H1 (cell line): Measurements from ENCODE around the gene MARK1. TPM values are rescaled to one million over a fixed set of nuclear protein-coding genes. Genes with fewer than 3 reads are reported as not detected.

ENCODE experiments used
- CTCF ChIA-PET: fragments of 300-600 bp; sonication (Branson Sonifier 250); formaldehyde crosslinking; loops from one replicate; lab custom pipeline; 2021; ENCODE audit not compliant: partially characterized antibody; lab: Charles Lee
- POLR2A ChIA-PET: fragments of 300-600 bp; sonication (Branson Sonifier 250); formaldehyde crosslinking; loops from one replicate; lab custom pipeline; 2021; ENCODE audit warnings: inconsistent platforms; ENCODE audit not compliant: partially characterized antibody; lab: Charles Lee
- DNase-seq, 2 experiments: peaks; one replicate each; pipeline versions ENCODE4 v3.0.0 to v3.0.0-alpha.2; 2010 to 2022; ENCODE audit warnings: low spot score in 2 of 2, low read depth in 1 of 2, mixed read lengths in 1 of 2
- FAIRE-seq: peaks from 2 replicates; lab custom pipeline; 2011; peaks lifted over from hg19 to GRCh38; lab: Jason Lieb, UNC
- H2AFZ ChIP-seq: 2 replicates; pipeline ENCODE4 v1.8.1; 2012; ENCODE audit warnings: low read length, inconsistent platforms
- H2AK5ac ChIP-seq: 2 replicates; pipeline ENCODE4 v1.6.1; 2013; ENCODE audit warnings: low read depth, low read length
- H2BK120ac ChIP-seq: replicated peaks from 2 replicates; pipeline ENCODE3; 2013; ENCODE audit warnings: low read depth, low read length, inconsistent platforms
- H2BK12ac ChIP-seq: 2 replicates; pipeline ENCODE4 v1.6.1; 2013; ENCODE audit warnings: low read depth, low read length
- H2BK15ac ChIP-seq: 2 replicates; pipeline ENCODE4 v1.6.1; 2013; ENCODE audit warnings: low read length
- H2BK20ac ChIP-seq: 2 replicates; pipeline ENCODE4 v1.6.1; 2013; ENCODE audit warnings: low read length
- H2BK5ac ChIP-seq: 2 replicates; pipeline ENCODE4 v1.6.1; 2013; ENCODE audit warnings: low read depth, low read length
- H3K14ac ChIP-seq: 2 replicates; pipeline ENCODE4 v1.6.1; 2013; ENCODE audit warnings: inconsistent platforms; ENCODE audit not compliant: insufficient read length
- H3K18ac ChIP-seq: 2 replicates; pipeline ENCODE4 v1.6.1; 2013; ENCODE audit warnings: low read length; ENCODE audit errors: extremely low read depth
- H3K23ac ChIP-seq: 2 replicates; pipeline ENCODE4 v1.6.1; 2013; ENCODE audit warnings: inconsistent platforms; ENCODE audit not compliant: insufficient read length
- H3K23me2 ChIP-seq: 2 replicates; pipeline ENCODE4 v1.6.1; 2013; ENCODE audit warnings: low read depth, low read length
- H3K27ac ChIP-seq: 2 replicates; pipeline ENCODE4 v1.6.1; 2011; ENCODE audit warnings: low read depth, low read length, inconsistent platforms
- H3K27me3 ChIP-seq, 4 experiments: replicated peaks in 1 of 4; 1 replicate in 1 of 4; 2 replicates in 3 of 4; pipeline versions ENCODE4 v1.6.1 to v1.8.1; 2011 to 2013; ENCODE audit warnings: low read length in 3 of 4, mild to moderate bottlenecking in 3 of 4, inconsistent platforms in 2 of 4, mixed read lengths in 2 of 4, moderate library complexity in 1 of 4; ENCODE audit not compliant: control insufficient read depth in 3 of 4, insufficient read depth in 3 of 4; ENCODE audit errors: extremely low read depth in 1 of 4
- H3K36me3 ChIP-seq, 4 experiments: 2 replicates each; pipeline versions ENCODE4 v1.6.1 to v1.8.1; 2011 to 2013; ENCODE audit warnings: mild to moderate bottlenecking in 4 of 4, low read length in 3 of 4, moderate library complexity in 2 of 4, control low read depth in 1 of 4, inconsistent platforms in 1 of 4; ENCODE audit not compliant: insufficient read depth in 4 of 4, control insufficient read depth in 2 of 4
- H3K4ac ChIP-seq: replicated peaks from 2 replicates; pipeline ENCODE3; 2013; ENCODE audit warnings: low read length, low read depth, mixed read lengths, inconsistent platforms; ENCODE audit not compliant: insufficient read length
- H3K4me1 ChIP-seq, 4 experiments: replicated peaks in 1 of 4; 1 replicate in 1 of 4; 2 replicates in 3 of 4; pipeline versions ENCODE4 v1.6.1 to v1.8.1; 2011 to 2013; ENCODE audit warnings: low read length in 3 of 4, inconsistent platforms in 2 of 4, mixed read lengths in 1 of 4; ENCODE audit not compliant: insufficient read depth in 4 of 4, control insufficient read depth in 3 of 4
- H3K4me2 ChIP-seq, 2 experiments: 2 replicates each; pipeline versions ENCODE4 v1.6.1 to v1.8.1; 2011 to 2013; ENCODE audit warnings: low read depth in 2 of 2, low read length in 2 of 2, control low read depth in 1 of 2, inconsistent platforms in 1 of 2, mild to moderate bottlenecking in 1 of 2; ENCODE audit not compliant: insufficient read depth in 1 of 2
- H3K4me3 ChIP-seq, 4 experiments: fragments of 200-600, 300-600 bp in 1 of 4; sonication (generic), shearing (Covaris generic), sonication (Bioruptor Twin) in 1 of 4; 2 replicates each; pipeline versions ENCODE4 v1.5.1 to v1.8.1; 2011 to 2016; ENCODE audit warnings: low read length in 4 of 4, low read depth in 3 of 4, control low read depth in 2 of 4, inconsistent platforms in 2 of 4, mild to moderate bottlenecking in 2 of 4, mixed read lengths in 1 of 4, moderate library complexity in 1 of 4; ENCODE audit not compliant: insufficient read depth in 2 of 4; ENCODE audit errors: extremely low read depth in 1 of 4
- H3K56ac ChIP-seq: replicated peaks from 2 replicates; pipeline ENCODE3; 2013; ENCODE audit warnings: low read depth, mild to moderate bottlenecking, mixed read lengths, low read length, inconsistent platforms; ENCODE audit not compliant: insufficient read length
- H3K79me1 ChIP-seq: 2 replicates; pipeline ENCODE4 v1.6.1; 2013; ENCODE audit warnings: low read depth, low read length, control low read depth
- H3K79me2 ChIP-seq, 2 experiments: 2 replicates each; pipeline versions ENCODE4 v1.6.1 to v1.8.1; 2012 to 2013; ENCODE audit warnings: low read length in 2 of 2, mild to moderate bottlenecking in 2 of 2, inconsistent platforms in 1 of 2; ENCODE audit not compliant: insufficient read depth in 2 of 2, control insufficient read depth in 1 of 2
- H3K9ac ChIP-seq, 4 experiments: replicated peaks in 1 of 4; 1 replicate in 1 of 4; 2 replicates in 3 of 4; pipeline versions ENCODE4 v1.6.1 to v1.8.1; 2011 to 2013; ENCODE audit warnings: low read depth in 3 of 4, low read length in 3 of 4, control low read depth in 2 of 4, mild to moderate bottlenecking in 2 of 4, moderate library complexity in 2 of 4, inconsistent platforms in 1 of 4; ENCODE audit errors: extremely low read depth in 1 of 4
- H3K9me3 ChIP-seq, 2 experiments: 2 replicates each; pipeline versions ENCODE4 v1.6.1 to v1.8.1; 2012 to 2013; ENCODE audit warnings: mild to moderate bottlenecking in 2 of 2, moderate library complexity in 2 of 2, control low read depth in 1 of 2, inconsistent platforms in 1 of 2, low read depth in 1 of 2, low read length in 1 of 2, mixed read lengths in 1 of 2; ENCODE audit not compliant: insufficient read depth in 2 of 2
- H4K20me1 ChIP-seq, 2 experiments: replicated peaks in 1 of 2; 2 replicates each; pipeline versions ENCODE3 to v1.8.1; 2011 to 2013; ENCODE audit warnings: inconsistent platforms in 2 of 2, low read length in 2 of 2, mild to moderate bottlenecking in 1 of 2; ENCODE audit not compliant: insufficient read depth in 2 of 2, control insufficient read depth in 1 of 2
- H4K5ac ChIP-seq: 2 replicates; pipeline ENCODE4 v1.6.1; 2013; ENCODE audit warnings: low read length, low read depth, mixed read lengths, inconsistent platforms; ENCODE audit not compliant: insufficient read length
- H4K8ac ChIP-seq: 2 replicates; pipeline ENCODE4 v1.8.0; 2013; ENCODE audit warnings: mild to moderate bottlenecking, moderate library complexity, low read length, inconsistent platforms; ENCODE audit not compliant: insufficient read depth; ENCODE audit errors: extremely low read depth
- H4K91ac ChIP-seq: replicated peaks from 2 replicates; pipeline ENCODE3; 2013; ENCODE audit warnings: low read length, mixed read lengths, inconsistent platforms; ENCODE audit not compliant: insufficient read length
- BRCA1 ChIP-seq: IDR thresholded peaks from 2 replicates; pipeline ENCODE4 v1.6.1; 2012; ENCODE audit warnings: low read depth, low read length, improper control_type of control experiment
- CBX5 ChIP-seq: fragments of 300-800, 300-1000 bp; sonication (generic); IDR thresholded peaks from 2 replicates; pipeline ENCODE4 v1.7.1; 2016; ENCODE audit warnings: antibody characterized with exemption, low read length, low read depth
- EGR1 ChIP-seq: IDR thresholded peaks from 2 replicates; pipeline ENCODE4 v1.6.1; 2011; ENCODE audit warnings: low read depth, low read length, borderline replicate concordance
- HDAC2 ChIP-seq, 2 experiments: fragments of 300-600 bp in 1 of 2; sonication (generic) in 1 of 2; IDR thresholded peaks; 2 replicates each; pipeline ENCODE4 v1.6.1; 2011 to 2012; ENCODE audit warnings: low read depth in 2 of 2, low read length in 2 of 2, mild to moderate bottlenecking in 2 of 2, moderate library complexity in 2 of 2, borderline replicate concordance in 1 of 2, inconsistent platforms in 1 of 2
- KDM1A ChIP-seq: fragments of 200-600, 300-600 bp; sonication (generic); IDR thresholded peaks from 2 replicates; pipeline ENCODE4 v1.7.1; 2016; ENCODE audit warnings: mild to moderate bottlenecking, low read length, borderline replicate concordance
- KDM5A ChIP-seq: fragments of 200-600 bp; IDR thresholded peaks from 2 replicates; pipeline ENCODE4 v1.7.1; 2012; ENCODE audit warnings: mild to moderate bottlenecking, low read length, inconsistent platforms, mixed read lengths
- MAFK ChIP-seq: IDR thresholded peaks from 2 replicates; pipeline ENCODE4 v1.6.1; 2012; ENCODE audit warnings: low read depth, mild to moderate bottlenecking, improper control_type of control experiment, low read length
- POLR2A ChIP-seq, 2 experiments: IDR thresholded peaks; 1 replicate in 1 of 2; 2 replicates in 1 of 2; pipeline ENCODE4 v1.6.1; 2011; ENCODE audit warnings: low read depth in 2 of 2, low read length in 2 of 2, mild to moderate bottlenecking in 2 of 2; ENCODE audit errors: control extremely low read depth in 1 of 2
- POLR2AphosphoS5 ChIP-seq: IDR thresholded peaks from 2 replicates; pipeline ENCODE4 v1.6.1; 2011; ENCODE audit warnings: low read depth, low read length
- POU5F1 ChIP-seq: IDR thresholded peaks from 2 replicates; pipeline ENCODE4 v1.6.1; 2011; ENCODE audit warnings: low read depth, mild to moderate bottlenecking, low read length, moderate library complexity
- RBBP5 ChIP-seq: IDR thresholded peaks from 2 replicates; pipeline ENCODE4 v1.7.1; 2012; ENCODE audit warnings: low read depth, mild to moderate bottlenecking, inconsistent platforms, low read length, moderate library complexity, borderline replicate concordance
- SP2 ChIP-seq: IDR thresholded peaks from 2 replicates; pipeline ENCODE4 v1.6.1; 2012; ENCODE audit warnings: mild to moderate bottlenecking, low read length, inconsistent platforms
- SP4 ChIP-seq: IDR thresholded peaks from 2 replicates; pipeline ENCODE4 v1.6.1; 2012; ENCODE audit warnings: low read length, inconsistent platforms
- TAF7 ChIP-seq: optimal IDR thresholded peaks from 2 replicates; pipeline ENCODE3; 2011; ENCODE audit warnings: low read depth, mild to moderate bottlenecking, inconsistent platforms, low read length, moderate library complexity, borderline replicate concordance
- TBP ChIP-seq: IDR thresholded peaks from 2 replicates; pipeline ENCODE4 v1.6.1; 2011; ENCODE audit warnings: low read depth, low read length, improper control_type of control experiment
- TCF12 ChIP-seq: IDR thresholded peaks from 2 replicates; pipeline ENCODE4 v1.6.1; 2011; ENCODE audit warnings: low read depth, mild to moderate bottlenecking, low read length
- WGBS, 2 experiments: shearing (Covaris generic) in 1 of 2; methylation state at CpG; one replicate each; pipeline versions ENCODE4 v1.1.6 to v1.1.7; 2013 to 2015; ENCODE audit warnings: low lambda C conversion rate in 2 of 2, mixed read lengths in 2 of 2, inconsistent platforms in 1 of 2, low coverage in 1 of 2, missing lambda C conversion rate in 1 of 2; ENCODE audit not compliant: insufficient replicate concordance in 2 of 2, insufficient coverage in 1 of 2, insufficient read length in 1 of 2; ENCODE audit errors: extremely low coverage in 1 of 2, missing lambda C conversion rate in 1 of 2; 5-methylcytosine and 5-hydroxymethylcytosine counted together
- polyA plus RNA-seq, 7 experiments: library from polyadenylated mRNA; depleted of rRNA in 3 of 7; stranded (reverse) in 5 of 7; unstranded in 2 of 7; fragments of >200 nt in 5 of 7; fragments of 200-250 nt in 2 of 7; gene quantifications; 1 replicate in 5 of 7; 2 replicates in 1 of 7; 4 replicates in 1 of 7; pipeline versions ENCODE4 v1.2.1 to v1.2.3, GENCODE V29; 2011 to 2013; ENCODE audit warnings: missing spikeins in 2 of 7, mixed read lengths in 2 of 7
- total RNA-seq: library from RNA; stranded (reverse); fragmentation: NEBNext Ultra II Directional; extraction: Animal tissue kit (Norgen Biotek cat#: 25700); gene quantifications from 2 replicates; pipeline ENCODE4 v1.2.1, GENCODE V29; 2021

MARK1 gene
- total and polyA plus RNA-seq, 2 of the 8 experiments (the other 6 are each of a cell fraction or from before 2014, with no cell fraction given): 5.5 to 20.5 TPM

DNA sequence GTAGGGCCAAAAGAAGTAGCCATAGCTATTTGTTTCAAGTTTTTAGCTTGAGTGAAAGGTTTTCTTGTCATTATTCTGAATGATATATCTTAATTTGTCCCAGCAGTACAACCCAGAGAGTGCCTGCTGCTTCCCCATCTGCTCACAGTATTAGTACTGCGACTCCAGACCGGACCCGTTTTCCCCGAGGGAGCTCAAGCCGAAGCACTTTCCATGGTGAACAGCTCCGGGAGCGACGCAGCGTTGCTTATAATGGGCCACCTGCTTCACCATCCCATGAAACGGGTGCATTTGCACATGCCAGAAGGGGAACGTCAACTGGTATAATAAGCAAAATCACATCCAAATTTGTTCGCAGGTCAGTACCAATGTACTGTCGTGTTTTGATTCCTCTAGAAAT, 125.1 kb downstream of the MARK1 start:
- CTCF ChIA-PET: no interaction called here
- H3K9ac ChIP-seq: no peak overlapping the region
- no peak overlapping the region for H4K91ac ChIP-seq
- H3K18ac ChIP-seq: no peak overlapping the region
- no peak for FAIRE-seq
- no peaks in the 10 kb centered on the region for H3K79me2 ChIP-seq
- H3K9me3 ChIP-seq: no peaks in the 10 kb centered on the region
- no peak overlapping the region for H2BK12ac ChIP-seq
- H3K4me1 ChIP-seq: no peaks in the 10 kb centered on the region
- H3K4ac ChIP-seq: no peak overlapping the region
- H3K4me3 ChIP-seq: no peak overlapping the region
- no peak overlapping the region for H4K5ac ChIP-seq
- H3K56ac ChIP-seq: no peak overlapping the region
- no peaks in the 10 kb centered on the region for H3K79me1 ChIP-seq
- H3K4me2 ChIP-seq: no peak overlapping the region
- 89% methylated on average over 13 of the region's 13 CpGs; no CpG with 5 or more reads in 1 of the 2 experiments for WGBS, 2 experiments
- H2AK5ac ChIP-seq: no peak overlapping the region
- no peak overlapping the region for H3K14ac ChIP-seq
- no peak overlapping the region for H2AFZ ChIP-seq
- no peak overlapping the region for H4K8ac ChIP-seq
- no peak overlapping the region for H2BK15ac ChIP-seq
- H3K23me2 ChIP-seq: no peaks in the 10 kb centered on the region
- POLR2A ChIA-PET: no interaction called here
- H2BK20ac ChIP-seq: no peak overlapping the region
- H3K27ac ChIP-seq: no peak overlapping the region
- peaks cover 2 to 23% (median 12%) of the 10 kb centered on the region in 4 experiments; a peak in 4 of 8 replicates for H3K36me3 ChIP-seq
- no peak overlapping the region for H2BK120ac ChIP-seq
- no peak for DNase-seq
- no peak overlapping the region for H3K23ac ChIP-seq
- H3K27me3 ChIP-seq: no peaks in the 10 kb centered on the region
- H4K20me1 ChIP-seq: no peaks in the 10 kb centered on the region
- no peak overlapping the region for H2BK5ac ChIP-seq
- TF ChIP-seq SP4 (no peak), KDM1A (no peak), RBBP5 (no peak), TBP (no peak), BRCA1 (no peak), KDM5A (no peak), TAF7 (no peak), MAFK (no peak), TCF12 (no peak), CBX5 (no peak), POLR2AphosphoS5 (no peak), SP2 (no peak), HDAC2 (IDR thresholded peaks at IDR 0.05; ENCODE audit: borderline replicate concordance in 1 of 2, low read depth in 2 of 2, low read length in 2 of 2) (no peak), POLR2A (IDR thresholded peaks at IDR 0.05; ENCODE audit: control extremely low read depth in 1 of 2, low read depth in 2 of 2, low read length in 2 of 2) (no peak), POU5F1 (no peak), EGR1 (no peak)
